AG09319 (cell line): ENCODE data around the gene HMGCR.

ENCODE experiments used
- DNase-seq: peaks from one replicate; pipeline ENCODE4 v3.0.0-alpha.2; 2010; ENCODE audit warnings: low read depth; ENCODE audit errors: extremely low read depth
- CTCF ChIP-seq: IDR thresholded peaks from 2 replicates; pipeline ENCODE4 v1.5.1; 2011; ENCODE audit warnings: low read depth, mild to moderate bottlenecking, inconsistent platforms, low read length, moderate library complexity

Gene HMGCR

GRCh38 chr5:75387806-75388205 is 50.8 kb downstream of the HMGCR start:
- no peak for DNase-seq
- no peak for TF ChIP-seq CTCF

- TF ChIP-seq CTCF, result no peak
- DNase-seq, result no peak
These were observed 52.4 kb downstream of the HMGCR start for GRCh38 chr5:75389430-75389829.

- DNase-seq, result no peak
- TF ChIP-seq CTCF, result no peak
These were observed 58.3 kb downstream of the HMGCR start for GRCh38 chr5:75395277-75395676.

- DNase-seq, result no peak
- TF ChIP-seq CTCF, result no peak
These were observed 68.3 kb downstream of the HMGCR start for GRCh38 chr5:75405296-75405695.
